A673 (cell line): ENCODE data around the gene EXT2. TPM values are rescaled to one million over a fixed set of nuclear protein-coding genes. Genes with fewer than 3 reads are reported as not detected.

ENCODE experiments used
- BruUV-seq: library from RNA; stranded (reverse); fragments of 400-500 nt; replicated peaks from 2 replicates; lab custom pipeline; 2021; lab: Mats Ljungman, UMichigan
- CTCF ChIA-PET: fragments of 300-600 bp; sonication (Branson Sonifier 250); formaldehyde crosslinking; loops from one replicate; lab custom pipeline; 2022; ENCODE audit warnings: antibody characterized with exemption; lab: Charles Lee
- POLR2A ChIA-PET: fragments of 300-600 bp; sonication (Branson Sonifier 250); formaldehyde crosslinking; loops from one replicate; lab custom pipeline; 2022; ENCODE audit warnings: antibody characterized with exemption; ENCODE audit not compliant: low non-redundant PET; lab: Charles Lee
- DNase-seq: peaks from one replicate; pipeline ENCODE4 v3.0.0-alpha.2; 2015; ENCODE audit warnings: low spot score
- H3K27ac ChIP-seq: fragments of 200-600 bp; sonication (generic); 2 replicates; pipeline ENCODE4 v1.5.1; 2016; ENCODE audit warnings: mixed run types, low read depth, mild to moderate bottlenecking, mixed read lengths, antibody characterized with exemption, low read length; ENCODE audit not compliant: poor library complexity, severe bottlenecking
- H3K27me3 ChIP-seq: fragments of 200-600 bp; sonication (generic); replicated peaks from 2 replicates; pipeline ENCODE4 v1.6.1; 2017; ENCODE audit warnings: mixed run types, low read depth, mild to moderate bottlenecking, mixed read lengths, antibody characterized with exemption, low read length; ENCODE audit not compliant: insufficient read depth, poor library complexity
- H3K36me3 ChIP-seq: fragments of 200-600 bp; sonication (generic); 2 replicates; pipeline ENCODE4 v1.6.1; 2016; ENCODE audit warnings: mixed run types, mild to moderate bottlenecking, mixed read lengths, antibody characterized with exemption, low read length; ENCODE audit not compliant: insufficient read depth, poor library complexity, severe bottlenecking
- H3K4me1 ChIP-seq: fragments of 200-600 bp; sonication (generic); 2 replicates; pipeline ENCODE4 v1.6.1; 2017; ENCODE audit warnings: mixed run types, mild to moderate bottlenecking, mixed read lengths, antibody characterized with exemption, low read length; ENCODE audit not compliant: insufficient read depth, poor library complexity, severe bottlenecking
- H3K4me3 ChIP-seq: fragments of 200-600 bp; sonication (generic); 2 replicates; pipeline ENCODE4 v1.5.1; 2016; ENCODE audit warnings: low read depth, mixed run types, mild to moderate bottlenecking, mixed read lengths, low read length; ENCODE audit not compliant: poor library complexity, severe bottlenecking
- H3K9me3 ChIP-seq: fragments of 200-600 bp; sonication (generic); 2 replicates; pipeline ENCODE4 v1.6.1; 2016; ENCODE audit warnings: mixed run types, low read depth, mild to moderate bottlenecking, mixed read lengths, antibody characterized with exemption, low read length; ENCODE audit not compliant: poor library complexity, severe bottlenecking
- EZH2 ChIP-seq: fragments of 200-600 bp; sonication (generic); IDR thresholded peaks from 2 replicates; pipeline ENCODE4 v1.6.1; 2017; ENCODE audit warnings: borderline replicate concordance, low read depth, mild to moderate bottlenecking, mixed read lengths, antibody characterized with exemption, low read length; ENCODE audit not compliant: poor library complexity, severe bottlenecking
- intact Hi-C: fragments of 100-400 bp; cut with micrococcal nuclease; formaldehyde crosslinking; loops from one replicate; pipeline ENCODE4 v1.10.0; 2022; ENCODE audit not compliant: unreplicated experiment
- total RNA-seq: library from RNA; stranded (reverse); gene quantifications from 2 replicates; pipeline ENCODE4 v1.2.3, GENCODE V29; 2021
- TF ChIP-seq, protein P1 (sequence below): fragments of 300-800, 200-600 bp; sonication (generic); conservative IDR thresholded peaks from 2 replicates; pipeline ENCODE4 v1.5.1; 2017; ENCODE audit warnings: low read depth, mild to moderate bottlenecking, antibody characterized with exemption, low read length, moderate library complexity, mixed read lengths

Gene EXT2
- total RNA-seq, 1 experiment from 2014 or later, result 123 TPM

GRCh38 chr11:44113018-44113417 lies 17.5 kb downstream of the EXT2 start:
- peaks cover 77% of the 10 kb centered on the region for H3K36me3 ChIP-seq

GRCh38 chr11:44113572-44113971 lies 18.1 kb downstream of the EXT2 start:
- no peak for DNase-seq
- CTCF ChIA-PET, result interaction anchor here (0.7 kb wide), 1 partner anchor 14 kb away, joined by 4 read pairs; no protein-coding TSS in a partner anchor
- no TSS peak for BruUV-seq
- POLR2A ChIA-PET, result no interaction called here
- Histone ChIP-seq H3K9me3 (no peaks in the 10 kb centered on the region), H3K36me3 (peaks cover 77% of the 10 kb centered on the region), H3K27ac (no peak overlapping the region), H3K4me3 (no peak overlapping the region), H3K4me1 (peaks cover 35% of the 10 kb centered on the region), H3K27me3 (no peaks in the 10 kb centered on the region)
- intact Hi-C loops, result no loop called here
- no peak for TF ChIP-seq EZH2
- TF ChIP-seq, protein P1, sequence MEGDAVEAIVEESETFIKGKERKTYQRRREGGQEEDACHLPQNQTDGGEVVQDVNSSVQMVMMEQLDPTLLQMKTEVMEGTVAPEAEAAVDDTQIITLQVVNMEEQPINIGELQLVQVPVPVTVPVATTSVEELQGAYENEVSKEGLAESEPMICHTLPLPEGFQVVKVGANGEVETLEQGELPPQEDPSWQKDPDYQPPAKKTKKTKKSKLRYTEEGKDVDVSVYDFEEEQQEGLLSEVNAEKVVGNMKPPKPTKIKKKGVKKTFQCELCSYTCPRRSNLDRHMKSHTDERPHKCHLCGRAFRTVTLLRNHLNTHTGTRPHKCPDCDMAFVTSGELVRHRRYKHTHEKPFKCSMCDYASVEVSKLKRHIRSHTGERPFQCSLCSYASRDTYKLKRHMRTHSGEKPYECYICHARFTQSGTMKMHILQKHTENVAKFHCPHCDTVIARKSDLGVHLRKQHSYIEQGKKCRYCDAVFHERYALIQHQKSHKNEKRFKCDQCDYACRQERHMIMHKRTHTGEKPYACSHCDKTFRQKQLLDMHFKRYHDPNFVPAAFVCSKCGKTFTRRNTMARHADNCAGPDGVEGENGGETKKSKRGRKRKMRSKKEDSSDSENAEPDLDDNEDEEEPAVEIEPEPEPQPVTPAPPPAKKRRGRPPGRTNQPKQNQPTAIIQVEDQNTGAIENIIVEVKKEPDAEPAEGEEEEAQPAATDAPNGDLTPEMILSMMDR, result no peak

More at GRCh38 chr11:44113018-44113417, 17.5 kb downstream of the EXT2 start:
- intact Hi-C loops, result no loop called here
- CTCF ChIA-PET, result no interaction called here
- Histone ChIP-seq H3K4me3 (no peak overlapping the region), H3K4me1 (peaks cover 32% of the 10 kb centered on the region), H3K27me3 (no peaks in the 10 kb centered on the region), H3K27ac (no peak overlapping the region), H3K9me3 (no peaks in the 10 kb centered on the region)
- no peak for DNase-seq
- POLR2A ChIA-PET, result no interaction called here
- TF ChIP-seq EZH2, result no peak
- TF ChIP-seq, protein P1, result no peak
- BruUV-seq, result no TSS peak

- ChIA-PET POLR2A (interaction anchor here (0.6 kb wide), 1 partner anchor 71 kb away, joined by 7 read pairs; no protein-coding TSS in a partner anchor), CTCF (interaction anchor here (0.7 to 1.0 kb wide), 2 partner anchors 226 to 1538 kb away, joined by 8 to 10 read pairs; no protein-coding TSS in a partner anchor)
- Histone ChIP-seq H3K9me3 (no peaks in the 10 kb centered on the region), H3K27ac (no peak overlapping the region), H3K4me1 (peaks cover 28% of the 10 kb centered on the region), H3K27me3 (no peaks in the 10 kb centered on the region), H3K4me3 (no peak overlapping the region), H3K36me3 (peaks cover 64% of the 10 kb centered on the region)
- TF ChIP-seq, protein P1, result no peak
- no peak for TF ChIP-seq EZH2
- no peak for DNase-seq
- intact Hi-C loops, result no loop called here
- BruUV-seq, result no TSS peak
Observed at GRCh38 chr11:44116234-44116830, 20.9 kb downstream of the EXT2 start.
